ENCODE measurements around the gene TGFBR3. TPM values are rescaled to one million over a fixed set of nuclear protein-coding genes. Genes with fewer than 3 reads are reported as not detected.

Gene TGFBR3
- total and polyA plus RNA-seq, 8 donors: 21.7 to 54.6 (median 45.1) TPM

GRCh38 chr1:91651243-91651642 lies 234.7 kb downstream of the TGFBR3 start:
- Histone ChIP-seq H3K9me3 (no peaks in the 10 kb centered on the region), H3K36me3 (no peaks in the 10 kb centered on the region), H3K27ac (peak overlapping the region; percentile 52 to 60), H3K4me3 (no peak overlapping the region), H3K4me1 (peaks cover 0 to 5% of the 10 kb centered on the region in 2 donors), H3K27me3 (no peaks in the 10 kb centered on the region)
- peak; percentile 8 for ATAC-seq
- no peak for TF ChIP-seq CTCF (IDR thresholded peaks at IDR 0.05)
- intact Hi-C loops (cut with DNase I): no loop called here
- peak in 1 of 4 donors; percentile 14 for DNase-seq

DNA sequence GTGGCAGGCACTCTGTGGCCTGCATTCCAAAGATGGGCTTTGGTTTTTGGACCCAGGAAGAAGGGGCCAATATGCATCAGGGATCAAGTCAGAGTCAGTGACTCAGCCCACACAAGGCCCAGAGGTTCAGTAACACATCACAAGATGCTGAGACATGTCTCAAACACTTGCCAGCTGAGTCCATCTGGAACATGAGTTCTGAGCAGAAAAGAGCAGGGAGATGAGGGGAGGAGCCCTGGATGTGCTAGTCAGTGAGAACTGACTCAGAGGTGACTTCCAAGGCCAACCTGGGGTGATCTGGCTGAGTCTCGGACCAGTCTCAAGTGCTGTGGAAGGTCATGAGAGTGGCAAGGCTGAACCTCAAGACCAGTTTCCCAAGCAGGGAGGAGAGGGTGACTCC lies 235.2 kb downstream of the TGFBR3 start:
- Histone ChIP-seq H3K27me3 (no peaks in the 10 kb centered on the region), H3K4me3 (no peak overlapping the region), H3K27ac (peak overlapping the region; percentile 52 to 60), H3K36me3 (no peaks in the 10 kb centered on the region), H3K9me3 (no peaks in the 10 kb centered on the region), H3K4me1 (peaks cover 0 to 5% of the 10 kb centered on the region in 2 donors)
- DNase-seq (peak in 3 of 4 donors; percentile 50 to 81 (median 64)), ATAC-seq (peak; percentile 86)
- intact Hi-C loops (cut with DNase I): no loop called here
- TF ChIP-seq CTCF (IDR thresholded peaks at IDR 0.05): no peak

- no peaks in the 10 kb centered on the region for H3K27me3 ChIP-seq
- H3K36me3 ChIP-seq: no peaks in the 10 kb centered on the region
- DNase-seq (no peak), ATAC-seq (no peak)
- no peaks in the 10 kb centered on the region for H3K9me3 ChIP-seq
- H3K4me3 ChIP-seq: no peak overlapping the region
- H3K27ac ChIP-seq: no peak overlapping the region
- peaks cover 0 to 5% of the 10 kb centered on the region in 2 donors for H3K4me1 ChIP-seq
- no peak for TF ChIP-seq CTCF (IDR thresholded peaks at IDR 0.05)
- intact Hi-C loops (cut with DNase I): no loop called here
These were observed 238.9 kb downstream of the TGFBR3 start for GRCh38 chr1:91647061-91647460.

DNA sequence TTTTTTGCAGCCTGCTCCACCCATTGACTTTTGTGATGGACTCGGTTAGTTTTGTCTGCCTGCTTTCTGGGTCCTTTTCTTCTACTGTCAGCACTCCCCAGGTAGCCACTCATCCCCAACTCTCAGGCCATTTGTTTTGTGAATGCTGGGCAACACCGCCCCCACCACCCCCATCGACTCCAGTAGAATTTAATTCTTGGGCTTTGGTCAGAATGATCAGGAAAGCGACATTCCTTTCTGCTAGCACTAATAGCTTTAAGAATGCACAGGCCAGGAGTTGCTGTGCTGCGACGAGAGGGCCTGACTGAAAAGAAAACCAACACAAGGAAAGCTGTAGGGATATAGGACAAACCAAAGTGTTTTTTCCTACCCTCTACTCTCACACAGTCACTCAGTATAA lies 240.9 kb downstream of the TGFBR3 start:
- ATAC-seq (no peak), DNase-seq (no peak)
- H3K36me3 ChIP-seq: no peaks in the 10 kb centered on the region
- no peaks in the 10 kb centered on the region for H3K27me3 ChIP-seq
- H3K9me3 ChIP-seq: peaks cover 0 to 9% of the 10 kb centered on the region in 2 donors
- no peak overlapping the region for H3K27ac ChIP-seq
- intact Hi-C loops (cut with DNase I): no loop called here
- no peak overlapping the region for H3K4me3 ChIP-seq
- no peak for TF ChIP-seq CTCF (IDR thresholded peaks at IDR 0.05)
- H3K4me1 ChIP-seq: no peaks in the 10 kb centered on the region

- ATAC-seq: no peak
- intact Hi-C loops (cut with DNase I): no loop called here
- Histone ChIP-seq H3K36me3 (no peaks in the 10 kb centered on the region), H3K27me3 (no peaks in the 10 kb centered on the region), H3K9me3 (peaks cover 0 to 10% of the 10 kb centered on the region in 2 donors), H3K27ac (no peak overlapping the region), H3K4me3 (no peak overlapping the region), H3K4me1 (no peaks in the 10 kb centered on the region)
- no peak for DNase-seq
- no peak for TF ChIP-seq CTCF (IDR thresholded peaks at IDR 0.05)
These were observed 242.5 kb downstream of the TGFBR3 start for GRCh38 chr1:91643431-91643830.

Data from left lung (tissue), 10 donors.